ENCODE measurements around the gene NPBWR2.

- TF ChIP-seq, protein P1, sequence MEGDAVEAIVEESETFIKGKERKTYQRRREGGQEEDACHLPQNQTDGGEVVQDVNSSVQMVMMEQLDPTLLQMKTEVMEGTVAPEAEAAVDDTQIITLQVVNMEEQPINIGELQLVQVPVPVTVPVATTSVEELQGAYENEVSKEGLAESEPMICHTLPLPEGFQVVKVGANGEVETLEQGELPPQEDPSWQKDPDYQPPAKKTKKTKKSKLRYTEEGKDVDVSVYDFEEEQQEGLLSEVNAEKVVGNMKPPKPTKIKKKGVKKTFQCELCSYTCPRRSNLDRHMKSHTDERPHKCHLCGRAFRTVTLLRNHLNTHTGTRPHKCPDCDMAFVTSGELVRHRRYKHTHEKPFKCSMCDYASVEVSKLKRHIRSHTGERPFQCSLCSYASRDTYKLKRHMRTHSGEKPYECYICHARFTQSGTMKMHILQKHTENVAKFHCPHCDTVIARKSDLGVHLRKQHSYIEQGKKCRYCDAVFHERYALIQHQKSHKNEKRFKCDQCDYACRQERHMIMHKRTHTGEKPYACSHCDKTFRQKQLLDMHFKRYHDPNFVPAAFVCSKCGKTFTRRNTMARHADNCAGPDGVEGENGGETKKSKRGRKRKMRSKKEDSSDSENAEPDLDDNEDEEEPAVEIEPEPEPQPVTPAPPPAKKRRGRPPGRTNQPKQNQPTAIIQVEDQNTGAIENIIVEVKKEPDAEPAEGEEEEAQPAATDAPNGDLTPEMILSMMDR (conservative IDR thresholded peaks at IDR 0.05 in 1 of 2, IDR thresholded peaks at IDR 0.05 in 1 of 2; ENCODE audit: low read depth in 1 of 2, low read length in 2 of 2) = no peak
- no peak for TF ChIP-seq EZH2 (IDR thresholded peaks at IDR 0.05; ENCODE audit: low read length, missing control alignments)
Observed at GRCh38 chr20:64070244-64070993, 36.9 kb downstream of the NPBWR2 start.
